Fibroblast of skin of scalp (primary cell): ENCODE data around the gene RPL12.
"Not testable (repeated sequence)": the region's sequence is repeated elsewhere in the genome, so short reads cannot be mapped to it uniquely, and the experiment has no call there.

Experiments used
- DNase-seq: peaks from one replicate; pipeline ENCODE4 v3.0.0-alpha.2; 2013

RPL12 gene

DNA sequence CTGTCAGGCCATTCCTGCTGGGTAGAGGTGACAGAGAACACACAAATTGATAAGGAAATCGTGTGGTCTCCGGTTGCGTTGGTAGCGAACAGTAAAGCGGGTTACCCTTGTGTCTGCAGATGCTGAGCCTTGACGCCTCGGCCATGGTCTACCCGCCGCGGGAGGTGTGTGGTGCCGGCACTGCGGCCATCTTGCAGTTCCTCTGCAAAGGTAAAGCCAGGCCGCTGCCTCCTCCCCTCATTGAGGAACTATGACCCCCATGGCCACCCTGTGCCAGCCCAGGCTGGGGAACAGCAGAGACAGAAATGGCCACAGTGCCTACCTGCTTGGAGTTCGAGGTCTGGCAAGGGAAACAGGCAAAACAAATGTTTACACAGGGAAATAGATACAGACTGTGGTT, 16.4 kb upstream of the RPL12 start:
- DNase-seq, result no peak

DNA sequence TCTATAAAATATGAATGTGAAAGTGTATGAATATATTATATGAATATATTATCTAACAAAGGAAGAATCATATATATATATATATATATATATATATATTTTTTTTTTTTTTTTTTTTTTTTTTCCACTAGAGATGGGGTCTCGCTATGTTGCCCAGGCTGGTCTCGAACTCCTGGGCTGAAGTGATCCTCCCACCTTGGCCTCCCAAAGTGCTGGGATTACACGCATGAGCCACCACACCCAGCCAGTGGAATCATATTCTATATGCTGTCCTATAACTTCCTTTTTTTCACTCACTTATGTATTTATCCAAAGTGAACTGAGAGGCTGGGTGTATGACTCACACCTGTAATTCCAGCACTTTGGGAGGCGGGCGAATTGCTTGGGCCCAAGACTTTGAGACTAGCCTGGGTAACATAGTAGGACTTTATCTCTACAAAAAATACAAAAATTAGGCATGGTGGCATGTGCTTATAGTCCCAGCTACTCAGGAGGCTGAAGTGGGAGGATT, 15.3 kb upstream of the RPL12 start:
- DNase-seq, result not testable (repeated sequence)

DNA sequence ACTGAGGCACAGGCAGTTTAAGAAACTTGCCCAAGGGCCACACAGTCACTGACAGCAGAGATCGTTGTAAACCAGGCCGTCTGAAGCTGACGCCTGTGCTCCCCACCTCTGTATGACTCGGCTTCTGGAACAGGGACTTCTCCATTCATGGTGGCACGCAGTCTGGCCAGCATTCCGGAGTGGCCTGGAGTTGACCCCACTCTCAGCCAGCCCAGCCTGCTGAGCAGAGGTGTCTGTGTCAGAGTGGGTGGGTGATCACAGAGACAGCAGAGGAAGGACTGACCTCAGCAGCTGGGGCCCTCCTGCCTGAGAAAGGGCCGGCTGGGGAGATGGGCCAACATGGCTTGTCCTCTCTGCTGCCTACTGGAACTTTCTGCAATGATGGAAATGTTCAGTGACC, 12.7 kb upstream of the RPL12 start:
- no peak for DNase-seq

DNA sequence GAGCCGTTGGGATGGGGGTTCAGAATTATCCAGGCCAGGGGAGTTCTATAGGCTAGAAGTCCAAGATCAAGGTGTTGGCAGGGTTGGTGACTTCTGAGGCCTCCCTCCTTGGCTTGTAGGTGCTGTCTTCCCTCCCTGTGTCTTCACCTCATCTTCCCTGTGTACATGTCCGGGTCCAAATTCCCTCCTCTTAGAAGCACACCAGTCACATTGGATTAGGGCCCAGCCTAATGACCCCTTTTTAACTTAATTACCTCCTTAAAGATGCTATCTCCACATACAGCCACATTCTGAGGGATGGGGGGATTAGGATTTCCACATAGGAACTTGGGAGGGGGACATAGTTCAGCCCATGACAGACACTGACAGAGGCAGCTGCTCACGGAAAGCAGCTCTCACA, 12.2 kb upstream of the RPL12 start:
- no peak for DNase-seq

DNA sequence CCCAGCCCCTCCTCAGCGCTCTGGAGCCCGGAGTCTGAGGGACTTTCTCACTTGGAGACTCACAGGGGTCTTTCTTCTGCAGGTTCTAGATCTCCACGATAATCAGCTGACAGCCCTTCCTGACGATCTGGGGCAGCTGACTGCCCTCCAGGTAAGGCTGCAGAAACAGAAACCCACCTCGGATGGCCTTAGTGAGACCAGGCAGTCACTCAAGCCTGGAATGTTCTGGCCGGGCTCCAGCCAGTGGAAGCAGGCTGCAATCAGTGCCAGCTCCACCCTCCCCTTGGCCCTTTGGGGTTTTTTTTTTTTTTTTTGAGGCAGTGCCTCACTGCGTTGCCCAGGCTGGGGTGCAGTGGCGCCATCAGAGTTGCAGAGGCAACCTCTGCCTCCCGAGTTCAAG, 7.7 kb upstream of the RPL12 start:
- DNase-seq, result no peak

DNA sequence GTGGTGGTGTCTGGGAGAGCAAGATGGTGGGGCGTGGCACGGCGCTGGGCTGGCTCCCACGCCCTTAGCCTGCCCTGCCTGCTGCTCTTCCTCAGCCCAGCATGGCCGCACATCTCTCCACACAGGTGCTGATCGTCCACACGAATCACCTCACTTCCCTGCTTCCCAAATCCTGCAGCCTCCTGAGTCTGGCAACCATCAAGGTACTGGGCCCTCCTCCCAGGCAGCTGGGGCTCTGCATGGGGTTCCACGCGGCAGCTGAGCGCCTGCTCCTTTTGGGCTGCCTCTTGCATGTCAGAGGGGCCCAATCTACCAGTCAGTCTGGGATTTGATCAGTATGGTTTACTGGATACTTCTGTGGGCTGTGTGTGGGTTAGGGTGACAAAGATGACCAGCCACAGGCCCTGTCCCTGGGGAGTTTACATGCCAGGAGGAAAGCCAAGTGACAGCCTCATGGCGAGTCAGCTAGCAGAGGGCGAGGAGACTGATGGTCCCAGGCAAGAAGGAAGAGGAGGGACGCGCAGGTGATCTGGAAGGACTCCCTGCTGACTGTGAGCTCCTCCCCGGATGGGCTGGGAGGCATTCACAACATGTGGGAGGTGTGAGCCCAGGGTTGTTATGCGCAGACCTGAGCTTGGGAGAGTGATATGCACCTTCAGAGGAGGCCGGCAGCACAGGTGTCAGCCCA, 6.1 kb upstream of the RPL12 start:
- DNase-seq, result no peak

DNA sequence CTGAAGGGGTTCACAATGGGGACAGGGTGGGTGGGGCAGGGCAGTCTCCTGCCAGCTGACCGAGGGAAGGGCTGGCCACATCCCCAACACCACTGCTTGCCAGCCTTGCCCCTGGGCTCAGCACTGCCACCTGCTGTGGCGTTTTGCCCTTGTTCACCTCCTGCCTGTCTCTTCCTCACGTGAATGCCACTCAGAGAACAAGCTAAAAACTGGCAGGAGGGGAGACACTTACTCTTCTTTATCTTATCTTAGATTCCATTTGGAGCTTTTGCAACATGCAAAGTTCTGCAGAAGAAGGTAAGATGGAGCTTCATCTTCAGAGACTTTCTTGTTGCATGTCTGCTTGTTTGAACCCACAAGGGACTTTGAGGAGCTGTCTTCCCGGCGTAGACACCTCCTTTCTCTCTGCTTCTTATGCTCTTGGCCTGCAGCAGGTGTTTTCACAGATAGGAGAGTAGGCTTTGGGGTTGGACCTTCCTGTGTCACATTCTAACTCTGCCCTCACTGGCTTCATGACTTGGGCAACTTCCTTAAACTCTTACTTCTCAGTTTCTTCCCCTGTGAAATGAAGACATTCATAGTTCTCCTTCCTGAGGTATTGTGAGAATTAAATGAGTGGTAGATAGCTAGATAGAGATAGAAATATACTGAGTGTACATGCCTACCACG, 4.3 kb upstream of the RPL12 start:
- no peak for DNase-seq

DNA sequence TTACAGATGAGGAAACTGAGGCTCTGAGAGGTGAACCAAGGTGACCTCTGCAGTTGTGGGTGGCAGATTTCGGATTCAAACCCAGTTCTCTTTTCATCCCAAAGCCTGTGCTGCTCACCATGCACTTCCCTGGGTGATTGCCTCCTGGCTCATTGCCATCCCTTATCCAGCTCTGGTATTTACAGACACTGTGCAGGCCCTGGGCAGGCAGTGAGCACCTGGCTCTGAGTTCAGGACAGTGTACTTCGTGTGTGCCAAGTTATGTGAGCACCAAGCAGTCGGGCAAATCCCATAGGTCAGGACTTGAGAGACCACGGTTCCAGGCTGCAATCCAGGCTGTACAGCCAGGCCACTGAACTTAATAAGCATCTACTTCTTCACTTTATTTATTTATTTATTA, 1.5 kb upstream of the RPL12 start:
- DNase-seq, result no peak

DNA sequence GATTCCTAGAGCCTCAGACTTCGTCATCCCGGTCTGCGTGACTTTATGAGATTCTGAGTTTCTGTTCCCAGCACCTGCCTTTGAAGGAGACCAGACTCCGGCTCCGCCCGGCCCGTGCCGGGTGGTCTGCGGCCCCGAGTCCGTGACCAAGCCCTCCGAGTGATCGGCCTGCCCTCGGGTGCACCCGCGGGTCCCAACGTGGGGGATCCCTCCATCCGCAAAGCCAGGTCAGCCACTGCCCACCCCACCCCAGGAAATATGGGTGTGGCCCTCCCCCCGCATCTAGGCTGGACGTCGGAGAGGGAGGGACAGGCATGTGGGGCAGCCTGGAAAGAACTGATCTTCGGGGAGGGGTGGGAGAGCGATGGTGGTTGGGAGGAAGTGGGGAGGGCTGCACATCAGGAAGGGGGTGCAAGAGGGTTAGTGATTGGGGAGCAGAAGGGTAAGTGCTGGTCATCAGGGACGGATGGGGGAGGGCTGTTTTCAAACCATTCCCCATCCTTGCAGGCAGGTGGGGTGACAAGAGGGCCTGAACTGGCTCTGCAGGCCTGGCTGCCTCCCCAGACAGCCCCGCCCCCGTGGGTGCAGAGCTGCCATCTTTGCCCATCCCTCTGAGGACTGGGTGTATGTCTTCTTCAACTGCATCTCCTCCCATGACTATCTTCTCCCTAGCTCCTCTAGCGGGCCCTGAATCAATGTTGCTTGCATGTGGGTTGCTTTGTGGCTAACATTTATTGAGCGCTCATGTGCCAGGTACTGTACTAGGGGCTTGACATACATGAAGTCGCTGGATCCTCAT, 851 bp upstream of the RPL12 start:
- peak; percentile 46 for DNase-seq

DNA sequence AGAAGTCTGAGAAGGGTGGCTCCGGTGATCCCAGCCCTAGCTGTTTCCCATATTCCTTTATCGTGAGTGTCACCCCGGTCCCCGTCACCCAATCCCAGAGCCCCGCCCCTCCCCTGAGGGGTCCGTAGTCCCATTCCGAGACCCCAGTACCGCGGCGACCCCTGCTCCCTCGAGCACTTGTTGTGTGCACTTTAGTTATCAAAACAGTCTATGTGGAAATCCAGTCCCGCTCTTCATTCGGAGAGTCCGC, 327 bp upstream of the RPL12 start:
- no peak for DNase-seq

DNA sequence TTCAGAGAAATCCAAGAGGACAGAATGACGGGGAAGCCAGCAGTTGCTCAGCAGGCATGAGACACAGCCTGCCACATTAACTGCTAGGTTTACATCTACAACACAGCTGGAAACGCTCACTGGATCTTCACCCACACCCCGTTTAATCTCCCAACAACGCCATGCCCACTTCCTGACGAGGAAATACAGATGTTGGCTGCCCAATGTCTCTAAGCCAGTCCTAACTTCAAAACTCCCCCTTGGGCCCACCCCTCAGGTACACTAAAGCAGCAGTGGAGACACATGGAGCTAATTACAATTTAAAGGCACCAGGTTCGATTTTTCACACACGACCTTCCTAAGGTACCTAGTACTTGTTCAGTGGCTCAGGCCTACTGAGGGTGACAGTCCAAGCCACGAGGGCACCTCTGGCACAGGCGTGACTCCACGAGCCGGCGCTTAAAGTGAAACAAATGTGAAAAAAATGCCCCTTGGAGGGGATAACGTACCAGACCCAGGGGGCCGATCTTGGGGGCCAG, 904 bp downstream of the RPL12 start:
- no peak for DNase-seq

DNA sequence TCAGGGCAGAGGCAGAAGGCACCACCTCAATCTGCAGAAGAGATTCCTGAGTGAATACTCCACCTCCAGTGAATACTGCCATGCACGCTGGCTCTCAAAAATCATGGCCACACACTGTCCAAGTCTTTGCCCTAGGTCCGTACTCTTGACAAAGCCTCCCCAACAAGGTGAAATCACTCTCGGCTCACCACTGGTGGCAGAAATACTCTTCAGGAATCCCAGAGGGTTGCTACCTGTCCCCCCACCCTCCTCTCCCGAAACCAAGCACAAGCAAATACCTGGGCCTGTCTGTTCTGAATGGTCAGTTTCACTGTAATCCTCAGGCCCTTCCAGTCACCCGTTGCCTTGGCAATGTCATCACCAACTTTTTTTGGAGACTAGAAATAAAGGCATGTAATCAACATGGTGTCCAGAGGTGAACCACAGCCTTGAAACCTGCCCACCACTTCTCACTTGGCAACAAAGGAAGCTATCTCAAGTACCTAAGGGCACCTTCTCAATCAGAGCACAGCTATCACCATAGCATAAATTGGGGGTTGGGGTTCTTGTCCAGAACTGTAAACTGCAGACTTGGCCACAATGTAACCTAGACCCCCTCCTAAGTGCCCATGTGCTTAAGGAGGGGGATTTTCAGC, 1.8 kb downstream of the RPL12 start:
- DNase-seq, result no peak

DNA sequence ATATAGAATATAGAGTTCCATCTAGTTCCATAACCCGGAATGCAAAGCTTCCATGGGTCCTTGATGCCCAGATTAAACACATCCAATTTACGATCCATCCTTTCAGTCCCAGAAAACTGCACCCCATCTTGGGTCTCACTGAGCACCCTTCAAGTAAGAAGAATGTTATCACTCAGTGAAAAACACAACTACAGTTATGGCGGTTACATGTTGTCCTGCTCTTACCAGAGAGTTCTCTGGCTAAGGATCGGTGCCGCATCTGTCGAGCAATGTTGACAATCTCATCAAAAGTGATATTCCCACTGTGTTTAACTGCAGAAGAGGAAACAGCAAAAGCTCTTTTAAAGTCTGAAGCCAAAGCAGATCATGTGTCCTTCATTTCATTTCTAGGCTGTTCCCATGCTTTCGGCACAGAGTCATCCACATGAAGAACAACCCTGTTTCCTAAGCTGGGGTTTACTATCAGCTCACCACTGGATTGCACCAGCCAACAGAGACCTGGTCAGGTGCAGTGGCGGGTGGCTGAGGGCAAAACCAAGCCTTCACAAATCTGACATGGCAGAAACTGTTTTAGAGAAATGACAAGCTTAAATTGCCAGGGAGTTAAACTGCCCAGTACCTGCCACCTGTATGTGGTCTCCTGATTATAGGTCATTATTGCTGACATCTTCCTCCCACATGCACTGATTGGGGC, 2.9 kb downstream of the RPL12 start:
- no peak for DNase-seq

DNA sequence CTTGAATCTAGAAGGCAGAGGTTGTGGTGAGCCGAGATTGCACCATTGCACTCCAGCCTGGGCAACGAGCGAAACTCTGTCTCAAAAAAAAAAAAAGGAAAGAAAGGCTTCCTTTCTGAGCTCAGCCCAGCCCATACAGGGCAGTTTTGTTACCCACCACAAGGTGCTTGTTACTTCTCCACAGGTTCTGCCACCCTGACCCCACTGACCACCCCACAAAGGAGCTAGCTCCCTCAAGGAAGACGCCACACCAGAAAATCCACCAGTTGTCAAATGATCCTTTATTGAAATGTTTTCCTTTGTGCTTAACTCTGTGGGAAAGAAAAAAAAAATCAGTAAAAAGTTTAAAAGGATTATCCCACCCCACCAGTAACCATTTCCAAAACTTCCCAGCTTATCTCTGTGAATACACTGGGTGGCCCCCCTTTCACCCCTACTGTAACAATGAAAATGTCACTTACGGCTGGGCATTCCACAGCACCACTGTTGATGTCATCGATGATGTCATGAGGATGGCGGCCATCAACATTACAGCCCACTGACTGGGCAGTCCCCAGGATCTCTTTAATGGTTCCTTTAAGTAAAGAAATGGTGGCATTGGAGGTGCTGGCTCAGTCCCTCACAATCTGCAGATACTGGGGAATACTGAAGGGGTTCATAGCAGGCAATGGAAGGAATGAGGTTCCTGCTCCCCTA, 3.6 kb downstream of the RPL12 start:
- no peak for DNase-seq

DNA sequence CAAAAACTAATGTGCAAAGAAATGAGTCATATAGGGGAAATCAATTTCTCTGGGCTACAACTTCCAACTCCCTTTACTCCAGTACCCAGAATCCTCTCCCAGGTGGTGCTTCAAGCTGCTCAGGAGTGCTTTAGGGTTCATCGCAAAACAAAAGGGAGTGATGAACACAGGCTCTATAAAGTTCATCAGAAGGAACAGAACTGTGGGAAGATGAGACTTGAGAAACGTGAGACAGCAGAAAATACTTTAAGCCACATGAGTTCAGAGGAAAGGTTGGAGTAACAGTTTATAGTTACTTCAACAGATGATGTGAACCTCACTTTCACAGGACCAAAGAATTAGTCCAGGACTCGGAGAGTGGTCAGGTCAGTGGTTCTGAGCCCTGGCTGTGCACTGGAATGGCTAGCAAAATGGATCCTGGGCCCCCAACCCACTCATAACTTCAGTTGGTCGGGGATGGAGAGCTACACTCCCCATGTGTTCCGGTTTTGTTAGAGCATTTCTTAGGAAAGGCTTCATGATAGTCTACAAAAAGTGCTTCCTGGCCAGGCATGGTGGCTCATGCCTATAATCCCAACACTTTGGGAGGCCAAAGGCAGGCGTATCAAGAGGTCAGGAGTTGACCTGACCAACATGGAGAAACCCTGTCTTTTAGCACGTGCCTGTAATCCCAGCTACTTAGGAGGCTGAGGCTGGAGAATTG, 4.3 kb downstream of the RPL12 start:
- DNase-seq, result no peak

DNA sequence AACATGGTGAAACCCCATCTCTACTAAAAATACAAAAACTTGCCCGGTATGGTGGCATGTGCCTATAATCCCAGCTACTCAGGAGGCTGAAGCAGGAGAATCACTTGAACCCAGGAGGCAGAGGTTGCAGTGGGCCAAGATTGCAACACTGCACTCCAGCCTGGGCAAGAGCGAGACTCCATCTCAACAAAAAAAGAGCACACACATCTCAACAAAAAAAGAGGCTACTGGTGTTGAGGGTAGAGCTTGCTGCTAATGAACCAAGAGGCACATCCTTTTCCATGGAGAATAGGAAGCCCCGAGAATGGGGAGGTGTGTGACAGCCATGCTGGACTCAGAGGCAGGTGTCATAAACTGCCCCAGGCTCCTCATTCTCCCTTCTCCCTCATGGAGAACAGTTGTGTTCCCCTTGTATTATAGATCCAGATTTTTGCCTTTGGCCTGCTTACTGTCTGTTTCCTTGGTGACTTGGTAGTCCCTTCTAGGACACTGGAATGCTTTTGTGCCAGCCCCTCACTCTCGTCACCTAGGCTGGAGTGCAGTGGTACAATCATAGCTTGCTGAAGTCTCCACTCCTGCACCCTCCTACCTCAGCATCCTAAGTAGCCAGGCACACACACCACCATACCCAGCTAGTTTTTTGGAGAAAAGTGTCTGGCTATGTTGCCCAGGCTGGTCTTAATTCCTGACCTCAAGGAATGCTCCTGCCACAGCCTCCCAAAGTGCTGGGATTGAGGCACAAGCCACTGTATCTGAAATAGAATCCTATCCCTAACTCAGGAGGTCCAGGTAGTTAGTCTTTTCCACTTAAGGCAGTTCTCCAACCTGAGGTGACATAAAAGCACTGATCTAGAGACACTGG, 5.1 kb downstream of the RPL12 start:
- DNase-seq, result no peak

DNA sequence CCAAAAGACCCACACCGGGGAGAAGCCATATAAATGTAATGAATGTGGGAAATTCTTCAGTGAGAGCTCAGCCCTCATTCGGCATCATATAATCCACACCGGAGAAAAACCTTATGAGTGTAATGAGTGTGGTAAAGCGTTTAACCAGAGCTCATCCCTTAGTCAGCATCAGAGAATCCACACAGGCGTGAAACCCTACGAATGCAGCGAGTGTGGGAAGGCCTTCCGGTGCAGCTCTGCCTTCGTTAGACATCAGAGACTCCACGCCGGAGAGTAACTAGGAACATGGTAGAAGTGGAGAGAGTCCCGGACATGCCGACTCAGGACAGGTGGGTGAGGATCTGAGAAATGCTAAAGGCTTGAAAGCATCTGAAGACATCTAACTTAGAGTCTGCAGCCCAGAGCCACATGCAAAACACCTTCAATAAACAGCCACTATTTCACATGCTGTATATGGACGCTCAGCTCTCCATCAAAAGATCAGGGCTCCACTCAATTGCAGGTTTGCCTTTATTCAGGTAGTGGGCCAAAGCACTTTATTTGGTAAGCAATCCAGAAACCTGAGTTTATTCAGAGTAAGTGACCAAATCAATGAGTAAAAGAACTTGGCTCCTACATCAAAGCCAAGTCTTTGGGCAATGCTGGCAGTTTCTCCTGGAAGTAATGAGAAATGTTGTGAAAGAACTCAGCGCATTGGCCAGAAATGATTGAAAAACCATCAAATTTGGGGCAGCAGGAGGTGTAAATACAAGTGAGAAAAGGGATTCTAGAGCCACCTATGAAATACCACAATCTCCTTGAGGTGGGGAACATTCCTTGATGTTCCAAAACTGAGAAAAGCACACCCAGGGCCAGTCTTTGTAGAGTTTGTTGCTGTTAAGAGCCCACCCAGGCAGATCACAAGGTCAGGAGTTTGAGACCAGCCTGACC, 6.0 kb downstream of the RPL12 start:
- DNase-seq, result no peak

DNA sequence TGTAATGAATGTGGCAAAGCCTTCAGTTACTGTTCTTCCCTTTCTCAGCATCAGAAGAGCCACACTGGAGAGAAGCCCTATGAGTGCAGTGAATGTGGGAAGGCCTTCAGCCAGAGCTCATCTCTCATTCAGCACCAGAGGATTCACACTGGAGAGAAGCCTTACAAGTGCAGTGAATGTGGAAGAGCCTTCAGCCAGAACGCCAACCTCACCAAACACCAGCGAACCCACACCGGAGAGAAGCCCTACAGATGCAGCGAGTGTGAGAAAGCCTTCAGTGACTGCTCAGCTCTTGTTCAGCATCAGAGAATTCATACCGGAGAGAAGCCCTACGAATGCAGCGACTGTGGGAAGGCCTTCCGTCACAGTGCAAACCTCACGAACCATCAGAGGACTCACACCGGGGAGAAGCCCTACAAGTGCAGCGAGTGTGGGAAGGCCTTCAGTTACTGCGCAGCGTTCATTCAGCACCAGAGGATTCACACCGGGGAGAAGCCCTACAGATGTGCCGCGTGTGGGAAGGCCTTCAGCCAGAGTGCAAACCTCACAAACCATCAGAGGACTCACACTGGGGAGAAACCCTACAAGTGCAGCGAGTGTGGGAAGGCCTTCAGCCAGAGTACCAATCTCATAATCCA, 6.8 kb downstream of the RPL12 start:
- DNase-seq, result no peak

DNA sequence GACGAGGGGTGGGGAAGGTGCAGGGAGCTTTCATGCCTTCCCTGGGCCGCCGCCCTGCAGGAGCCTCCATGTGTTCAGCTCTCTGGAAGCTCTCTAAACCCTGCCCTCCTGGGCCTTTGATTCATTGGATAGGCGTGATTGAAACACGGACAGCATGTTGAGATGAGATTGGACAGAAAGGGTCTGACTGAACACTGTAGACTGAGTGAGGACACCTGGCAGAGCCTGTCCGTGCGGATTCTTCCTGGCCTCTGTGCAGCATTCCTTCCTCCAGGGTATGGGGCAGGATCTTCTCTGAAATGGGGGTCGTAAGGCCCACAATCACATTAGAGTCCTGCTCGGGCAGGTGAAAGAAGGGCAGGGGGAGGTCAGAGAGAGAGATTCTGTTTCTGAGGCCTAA, 12.8 kb downstream of the RPL12 start:
- DNase-seq, result no peak
